SH-SY5Y (cell line): Measurements from ENCODE around the gene KLC1.

ENCODE experiments used
- GATA2 ChIP-seq: IDR thresholded peaks from 2 replicates; pipeline ENCODE4 v1.6.1; 2011; ENCODE audit warnings: mild to moderate bottlenecking, low read depth, low read length
- GATA3 ChIP-seq: IDR thresholded peaks from 2 replicates; pipeline ENCODE4 v1.6.1; 2011; ENCODE audit warnings: low read depth, mild to moderate bottlenecking, low read length, moderate library complexity

DNA sequence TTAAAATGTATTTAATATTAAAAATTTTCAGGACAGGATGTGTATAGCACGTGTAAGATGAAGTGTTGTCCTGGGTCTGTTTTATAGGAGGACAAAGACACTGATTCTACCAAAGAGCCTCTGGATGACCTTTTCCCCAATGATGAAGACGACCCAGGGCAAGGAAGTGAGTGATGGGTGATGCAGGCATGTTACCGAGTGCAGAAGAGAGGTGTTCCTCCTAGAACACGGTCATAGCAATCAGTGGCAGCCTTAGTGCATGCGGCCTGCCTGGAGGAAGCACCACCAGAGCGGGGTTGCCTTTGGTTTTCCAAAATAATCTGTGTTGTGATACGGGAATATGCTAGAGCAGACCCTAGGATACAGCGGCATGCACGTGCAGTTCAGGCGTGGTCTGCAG, 33.0 kb downstream of the KLC1 start:
- TF ChIP-seq GATA3, result no peak
- no peak for TF ChIP-seq GATA2
